A673 (cell line): Measurements from ENCODE around the gene ADGRL3. TPM values are rescaled to one million over a fixed set of nuclear protein-coding genes. Genes with fewer than 3 reads are reported as not detected.

Experiments used
- BruUV-seq: library from RNA; stranded (reverse); fragments of 400-500 nt; replicated peaks from 2 replicates; lab custom pipeline; 2021; lab: Mats Ljungman, UMichigan
- CTCF ChIA-PET: fragments of 300-600 bp; sonication (Branson Sonifier 250); formaldehyde crosslinking; loops from one replicate; lab custom pipeline; 2022; ENCODE audit warnings: antibody characterized with exemption; lab: Charles Lee
- POLR2A ChIA-PET: fragments of 300-600 bp; sonication (Branson Sonifier 250); formaldehyde crosslinking; loops from one replicate; lab custom pipeline; 2022; ENCODE audit warnings: antibody characterized with exemption; ENCODE audit not compliant: low non-redundant PET; lab: Charles Lee
- DNase-seq: peaks from one replicate; pipeline ENCODE4 v3.0.0-alpha.2; 2015; ENCODE audit warnings: low spot score
- H3K27ac ChIP-seq: fragments of 200-600 bp; sonication (generic); 2 replicates; pipeline ENCODE4 v1.5.1; 2016; ENCODE audit warnings: mixed run types, low read depth, mild to moderate bottlenecking, mixed read lengths, antibody characterized with exemption, low read length; ENCODE audit not compliant: poor library complexity, severe bottlenecking
- H3K27me3 ChIP-seq: fragments of 200-600 bp; sonication (generic); replicated peaks from 2 replicates; pipeline ENCODE4 v1.6.1; 2017; ENCODE audit warnings: mixed run types, low read depth, mild to moderate bottlenecking, mixed read lengths, antibody characterized with exemption, low read length; ENCODE audit not compliant: insufficient read depth, poor library complexity
- H3K36me3 ChIP-seq: fragments of 200-600 bp; sonication (generic); 2 replicates; pipeline ENCODE4 v1.6.1; 2016; ENCODE audit warnings: mixed run types, mild to moderate bottlenecking, mixed read lengths, antibody characterized with exemption, low read length; ENCODE audit not compliant: insufficient read depth, poor library complexity, severe bottlenecking
- H3K4me1 ChIP-seq: fragments of 200-600 bp; sonication (generic); 2 replicates; pipeline ENCODE4 v1.6.1; 2017; ENCODE audit warnings: mixed run types, mild to moderate bottlenecking, mixed read lengths, antibody characterized with exemption, low read length; ENCODE audit not compliant: insufficient read depth, poor library complexity, severe bottlenecking
- H3K4me3 ChIP-seq: fragments of 200-600 bp; sonication (generic); 2 replicates; pipeline ENCODE4 v1.5.1; 2016; ENCODE audit warnings: low read depth, mixed run types, mild to moderate bottlenecking, mixed read lengths, low read length; ENCODE audit not compliant: poor library complexity, severe bottlenecking
- H3K9me3 ChIP-seq: fragments of 200-600 bp; sonication (generic); 2 replicates; pipeline ENCODE4 v1.6.1; 2016; ENCODE audit warnings: mixed run types, low read depth, mild to moderate bottlenecking, mixed read lengths, antibody characterized with exemption, low read length; ENCODE audit not compliant: poor library complexity, severe bottlenecking
- CTCF ChIP-seq: fragments of 300-800, 200-600 bp; sonication (generic); conservative IDR thresholded peaks from 2 replicates; pipeline ENCODE4 v1.5.1; 2017; ENCODE audit warnings: low read depth, mild to moderate bottlenecking, antibody characterized with exemption, low read length, moderate library complexity, mixed read lengths
- EZH2 ChIP-seq: fragments of 200-600 bp; sonication (generic); IDR thresholded peaks from 2 replicates; pipeline ENCODE4 v1.6.1; 2017; ENCODE audit warnings: borderline replicate concordance, low read depth, mild to moderate bottlenecking, mixed read lengths, antibody characterized with exemption, low read length; ENCODE audit not compliant: poor library complexity, severe bottlenecking
- intact Hi-C: fragments of 100-400 bp; cut with micrococcal nuclease; formaldehyde crosslinking; loops from one replicate; pipeline ENCODE4 v1.10.0; 2022; ENCODE audit not compliant: unreplicated experiment
- total RNA-seq: library from RNA; stranded (reverse); gene quantifications from 2 replicates; pipeline ENCODE4 v1.2.3, GENCODE V29; 2021

Gene ADGRL3
- total RNA-seq, 1 experiment from 2014 or later: not detected

- Histone ChIP-seq H3K4me3 (no peak overlapping the region), H3K4me1 (no peaks in the 10 kb centered on the region), H3K27me3 (no peaks in the 10 kb centered on the region), H3K36me3 (no peaks in the 10 kb centered on the region), H3K9me3 (no peaks in the 10 kb centered on the region), H3K27ac (no peak overlapping the region)
- POLR2A ChIA-PET: no interaction called here
- no TSS peak for BruUV-seq
- no peak for TF ChIP-seq CTCF
- no peak for TF ChIP-seq EZH2
- intact Hi-C loops: no loop called here
- no peak for DNase-seq
- CTCF ChIA-PET: no interaction called here
These were observed 273.2 kb downstream of the ADGRL3 start for GRCh38 chr4:61473306-61473705.

GRCh38 chr4:61478340-61478739 is 278.2 kb downstream of the ADGRL3 start:
- no peak for DNase-seq
- no TSS peak for BruUV-seq
- intact Hi-C loops: no loop called here
- H3K9me3 ChIP-seq: no peaks in the 10 kb centered on the region
- H3K4me3 ChIP-seq: no peak overlapping the region
- H3K27me3 ChIP-seq: no peaks in the 10 kb centered on the region
- H3K4me1 ChIP-seq: no peaks in the 10 kb centered on the region
- ChIA-PET POLR2A (no interaction called here), CTCF (no interaction called here)
- H3K27ac ChIP-seq: no peak overlapping the region
- H3K36me3 ChIP-seq: no peaks in the 10 kb centered on the region
- TF ChIP-seq CTCF: no peak
- TF ChIP-seq EZH2: no peak

GRCh38 chr4:61485056-61485455 is 284.9 kb downstream of the ADGRL3 start:
- Histone ChIP-seq H3K36me3 (no peaks in the 10 kb centered on the region), H3K27me3 (no peaks in the 10 kb centered on the region), H3K9me3 (no peaks in the 10 kb centered on the region), H3K4me3 (no peak overlapping the region), H3K4me1 (no peaks in the 10 kb centered on the region), H3K27ac (no peak overlapping the region)
- DNase-seq: no peak
- ChIA-PET POLR2A (no interaction called here), CTCF (no interaction called here)
- intact Hi-C loops: no loop called here
- no TSS peak for BruUV-seq
- TF ChIP-seq EZH2: no peak
- no peak for TF ChIP-seq CTCF
